ENCODE data around the gene OR2L2. TPM values are rescaled to one million over a fixed set of nuclear protein-coding genes. Genes with fewer than 3 reads are reported as not detected.

The OR2L2 gene
- polyA plus RNA-seq, 1 experiment: not detected

Small RNA genes within 50 kb of the gene (small RNA-seq; reads per million reads assigned to genes)
- not detected for gene RF00019 (ENCODE audit: insufficient read length, low read depth)

Other genes starting within 250 kb of the OR2L2 start
- not detected in 2 replicates for gene OR14A16, start 206.0 kb upstream of the OR2L2 start, polyA plus RNA-seq (2011; rRNA removed)
- gene OR11L1, start 188.2 kb upstream of the OR2L2 start, polyA plus RNA-seq (2011; rRNA removed): not detected in 2 replicates
- gene TRIM58, start 172.9 kb upstream of the OR2L2 start, polyA plus RNA-seq (2011; rRNA removed): 0.09 and 0.10 TPM in 2 replicates
- 0.10 TPM in 1 of 2 replicates, not detected in the other for gene OR2W3, start 134.5 kb upstream of the OR2L2 start, polyA plus RNA-seq (2011; rRNA removed)
- not detected in 2 replicates for gene OR2T8, start 109.8 kb upstream of the OR2L2 start, polyA plus RNA-seq (2011; rRNA removed)
- gene OR2AJ1, start 105.2 kb upstream of the OR2L2 start, polyA plus RNA-seq (2011; rRNA removed): not detected in 2 replicates
- not detected in 2 replicates for gene OR2L8, start 81.2 kb upstream of the OR2L2 start, polyA plus RNA-seq (2011; rRNA removed)
- gene OR2AK2, start 64.8 kb upstream of the OR2L2 start, polyA plus RNA-seq (2011; rRNA removed): not detected in 2 replicates
- not detected in 2 replicates for gene OR2L5, start 16.4 kb upstream of the OR2L2 start, polyA plus RNA-seq (2011; rRNA removed)
- gene OR2L3, start 16.8 kb downstream of the OR2L2 start, polyA plus RNA-seq (2011; rRNA removed): not detected in 2 replicates
- gene OR2L13, start 65.1 kb downstream of the OR2L2 start, polyA plus RNA-seq (2011; rRNA removed): not detected in 2 replicates
- gene OR2M5, start 115.1 kb downstream of the OR2L2 start, polyA plus RNA-seq (2011; rRNA removed): not detected in 2 replicates
- gene OR2M2, start 144.8 kb downstream of the OR2L2 start, polyA plus RNA-seq (2011; rRNA removed): not detected in 2 replicates
- not detected in 2 replicates for gene OR2M3, start 167.2 kb downstream of the OR2L2 start, polyA plus RNA-seq (2011; rRNA removed)
- not detected in 2 replicates for gene OR2M4, start 201.3 kb downstream of the OR2L2 start, polyA plus RNA-seq (2011; rRNA removed)
- gene OR2T33, start 247.9 kb downstream of the OR2L2 start, polyA plus RNA-seq (2011; rRNA removed): not detected in 2 replicates

Data from AG04450 (cell line).